ENCODE results near the gene TBC1D32.

The TBC1D32 gene

DNA sequence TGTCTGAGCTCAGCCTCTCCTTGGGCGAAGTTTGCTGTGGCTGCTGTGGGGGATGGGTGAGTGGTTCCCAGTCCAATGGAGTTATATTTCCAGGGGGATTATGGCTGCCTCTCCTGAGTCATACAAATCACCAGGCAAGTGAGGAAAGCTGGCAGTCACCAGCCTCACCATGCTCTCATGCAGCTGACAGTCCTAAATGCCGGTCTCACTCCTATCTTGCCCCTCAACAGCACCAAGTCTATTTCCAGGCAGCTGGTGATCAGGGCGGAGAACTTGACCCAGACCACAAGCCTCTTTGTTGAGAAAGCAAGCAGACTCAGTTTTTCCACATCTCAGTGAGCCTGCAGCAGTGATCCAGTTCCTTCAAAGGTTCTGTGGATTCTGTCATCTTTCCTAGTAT lies 98.9 kb downstream of the TBC1D32 start:
- TF ChIP-seq, protein P1, sequence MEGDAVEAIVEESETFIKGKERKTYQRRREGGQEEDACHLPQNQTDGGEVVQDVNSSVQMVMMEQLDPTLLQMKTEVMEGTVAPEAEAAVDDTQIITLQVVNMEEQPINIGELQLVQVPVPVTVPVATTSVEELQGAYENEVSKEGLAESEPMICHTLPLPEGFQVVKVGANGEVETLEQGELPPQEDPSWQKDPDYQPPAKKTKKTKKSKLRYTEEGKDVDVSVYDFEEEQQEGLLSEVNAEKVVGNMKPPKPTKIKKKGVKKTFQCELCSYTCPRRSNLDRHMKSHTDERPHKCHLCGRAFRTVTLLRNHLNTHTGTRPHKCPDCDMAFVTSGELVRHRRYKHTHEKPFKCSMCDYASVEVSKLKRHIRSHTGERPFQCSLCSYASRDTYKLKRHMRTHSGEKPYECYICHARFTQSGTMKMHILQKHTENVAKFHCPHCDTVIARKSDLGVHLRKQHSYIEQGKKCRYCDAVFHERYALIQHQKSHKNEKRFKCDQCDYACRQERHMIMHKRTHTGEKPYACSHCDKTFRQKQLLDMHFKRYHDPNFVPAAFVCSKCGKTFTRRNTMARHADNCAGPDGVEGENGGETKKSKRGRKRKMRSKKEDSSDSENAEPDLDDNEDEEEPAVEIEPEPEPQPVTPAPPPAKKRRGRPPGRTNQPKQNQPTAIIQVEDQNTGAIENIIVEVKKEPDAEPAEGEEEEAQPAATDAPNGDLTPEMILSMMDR (IDR thresholded peaks at IDR 0.05; ENCODE audit: insufficient read depth, low read length) = no peak
- no peak for TF ChIP-seq GABPA (IDR thresholded peaks at IDR 0.05; ENCODE audit: low read depth)
- TF ChIP-seq, protein P2, sequence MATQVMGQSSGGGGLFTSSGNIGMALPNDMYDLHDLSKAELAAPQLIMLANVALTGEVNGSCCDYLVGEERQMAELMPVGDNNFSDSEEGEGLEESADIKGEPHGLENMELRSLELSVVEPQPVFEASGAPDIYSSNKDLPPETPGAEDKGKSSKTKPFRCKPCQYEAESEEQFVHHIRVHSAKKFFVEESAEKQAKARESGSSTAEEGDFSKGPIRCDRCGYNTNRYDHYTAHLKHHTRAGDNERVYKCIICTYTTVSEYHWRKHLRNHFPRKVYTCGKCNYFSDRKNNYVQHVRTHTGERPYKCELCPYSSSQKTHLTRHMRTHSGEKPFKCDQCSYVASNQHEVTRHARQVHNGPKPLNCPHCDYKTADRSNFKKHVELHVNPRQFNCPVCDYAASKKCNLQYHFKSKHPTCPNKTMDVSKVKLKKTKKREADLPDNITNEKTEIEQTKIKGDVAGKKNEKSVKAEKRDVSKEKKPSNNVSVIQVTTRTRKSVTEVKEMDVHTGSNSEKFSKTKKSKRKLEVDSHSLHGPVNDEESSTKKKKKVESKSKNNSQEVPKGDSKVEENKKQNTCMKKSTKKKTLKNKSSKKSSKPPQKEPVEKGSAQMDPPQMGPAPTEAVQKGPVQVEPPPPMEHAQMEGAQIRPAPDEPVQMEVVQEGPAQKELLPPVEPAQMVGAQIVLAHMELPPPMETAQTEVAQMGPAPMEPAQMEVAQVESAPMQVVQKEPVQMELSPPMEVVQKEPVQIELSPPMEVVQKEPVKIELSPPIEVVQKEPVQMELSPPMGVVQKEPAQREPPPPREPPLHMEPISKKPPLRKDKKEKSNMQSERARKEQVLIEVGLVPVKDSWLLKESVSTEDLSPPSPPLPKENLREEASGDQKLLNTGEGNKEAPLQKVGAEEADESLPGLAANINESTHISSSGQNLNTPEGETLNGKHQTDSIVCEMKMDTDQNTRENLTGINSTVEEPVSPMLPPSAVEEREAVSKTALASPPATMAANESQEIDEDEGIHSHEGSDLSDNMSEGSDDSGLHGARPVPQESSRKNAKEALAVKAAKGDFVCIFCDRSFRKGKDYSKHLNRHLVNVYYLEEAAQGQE (IDR thresholded peaks at IDR 0.05; ENCODE audit: insufficient replicate concordance, low read depth) = no peak
- TF ChIP-seq SPI1 (IDR thresholded peaks at IDR 0.05; ENCODE audit: borderline replicate concordance, low read depth) = no peak
- no peak for TF ChIP-seq POLR2AphosphoS5 (IDR thresholded peaks at IDR 0.05; ENCODE audit: low read depth)
- Histone ChIP-seq H3K4me3 (replicated peaks; ENCODE audit: insufficient read depth, low read length) (no peak overlapping the region), H3K27me3 (ENCODE audit: insufficient read depth, poor library complexity, severe bottlenecking) (no peaks in the 10 kb centered on the region), H3K27ac (replicated peaks) (no peak overlapping the region)
- no peak for DNase-seq (ENCODE audit: low read depth in 1 of 2, low spot score in 1 of 2)

DNA sequence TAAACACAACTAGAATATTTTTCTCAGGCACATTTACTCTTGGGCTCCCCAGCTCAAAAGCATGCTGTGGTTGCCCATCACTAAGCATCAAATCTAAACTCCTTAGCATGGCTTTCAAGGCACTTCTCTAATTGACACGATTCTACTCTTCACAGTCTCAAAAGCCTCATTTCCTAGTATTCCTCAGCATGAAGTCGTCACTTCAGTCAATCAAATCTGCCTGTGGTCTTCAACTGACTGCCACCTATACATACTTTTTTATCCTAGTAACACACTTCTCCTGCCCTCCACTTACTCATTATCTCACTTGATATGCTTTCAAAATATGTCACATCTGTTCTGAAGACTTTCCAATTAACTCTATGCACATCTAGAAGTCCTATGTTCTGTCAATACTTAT lies 110.3 kb downstream of the TBC1D32 start:
- no peak for DNase-seq (ENCODE audit: low read depth in 1 of 2, low spot score in 1 of 2)
- no peak overlapping the region for H3K4me3 ChIP-seq (replicated peaks; ENCODE audit: insufficient read depth, low read length)
- TF ChIP-seq, protein P1 (IDR thresholded peaks at IDR 0.05; ENCODE audit: insufficient read depth, low read length) = no peak
- TF ChIP-seq POLR2AphosphoS5 (IDR thresholded peaks at IDR 0.05; ENCODE audit: low read depth) = no peak
- TF ChIP-seq GABPA (IDR thresholded peaks at IDR 0.05; ENCODE audit: low read depth) = no peak
- TF ChIP-seq, protein P2 (IDR thresholded peaks at IDR 0.05; ENCODE audit: insufficient replicate concordance, low read depth) = no peak
- TF ChIP-seq SPI1 (IDR thresholded peaks at IDR 0.05; ENCODE audit: borderline replicate concordance, low read depth) = no peak
- no peaks in the 10 kb centered on the region for H3K27me3 ChIP-seq (ENCODE audit: insufficient read depth, poor library complexity, severe bottlenecking)
- H3K27ac ChIP-seq (replicated peaks) = no peak overlapping the region

DNA sequence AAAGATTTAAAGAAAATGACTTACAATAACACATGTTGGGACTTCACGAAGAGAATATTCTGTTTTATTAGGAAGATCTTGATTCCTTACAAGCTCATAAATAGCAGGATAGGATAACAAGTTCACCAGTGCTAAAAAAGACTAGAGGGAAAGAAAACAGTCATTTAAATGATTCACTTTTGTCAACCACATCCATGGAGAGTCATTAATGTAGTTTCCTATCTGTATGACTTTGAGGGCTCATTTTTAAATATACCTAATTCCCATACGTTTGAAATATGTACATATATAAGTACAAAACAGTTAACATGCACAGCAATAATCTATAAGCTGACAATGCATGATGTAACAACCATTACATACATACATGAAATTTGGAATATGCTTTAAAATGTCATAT lies 111.1 kb downstream of the TBC1D32 start:
- no peak for DNase-seq (ENCODE audit: low read depth in 1 of 2, low spot score in 1 of 2)
- TF ChIP-seq, protein P2 (IDR thresholded peaks at IDR 0.05; ENCODE audit: insufficient replicate concordance, low read depth) = no peak
- TF ChIP-seq, protein P1 (IDR thresholded peaks at IDR 0.05; ENCODE audit: insufficient read depth, low read length) = no peak
- TF ChIP-seq SPI1 (IDR thresholded peaks at IDR 0.05; ENCODE audit: borderline replicate concordance, low read depth) (no peak), GABPA (IDR thresholded peaks at IDR 0.05; ENCODE audit: low read depth) (no peak), POLR2AphosphoS5 (IDR thresholded peaks at IDR 0.05; ENCODE audit: low read depth) (no peak)
- Histone ChIP-seq H3K4me3 (replicated peaks; ENCODE audit: insufficient read depth, low read length) (no peak overlapping the region), H3K27ac (replicated peaks) (no peak overlapping the region), H3K27me3 (ENCODE audit: insufficient read depth, poor library complexity, severe bottlenecking) (no peaks in the 10 kb centered on the region)
